IMR-90 (cell line): ENCODE measurements around the gene SPAG8. TPM values are rescaled to one million over a fixed set of nuclear protein-coding genes. Genes with fewer than 3 reads are reported as not detected.

ENCODE experiments used
- ATAC-seq: fragments of 200-7000 bp; cut with Tn5 transposase; 2 replicates; pipeline ENCODE4 v1.9.1; 2020; ENCODE audit warnings: low read depth, mild to moderate bottlenecking, moderate library complexity
- BruUV-seq: library from RNA; stranded (reverse); fragments of 400-500 nt; replicated peaks from 2 replicates; lab custom pipeline; 2021; lab: Mats Ljungman, UMichigan
- CTCF ChIA-PET: fragments of 300-600 bp; formaldehyde crosslinking; extraction: SDS; loops from one replicate; lab custom pipeline; 2021; ENCODE audit warnings: antibody characterized with exemption; lab: Yijun Ruan, JAX
- POLR2A ChIA-PET: fragments of 300-600 bp; sonication (Branson Sonifier 250); formaldehyde crosslinking; loops from one replicate; lab custom pipeline; 2022; ENCODE audit warnings: antibody characterized with exemption; ENCODE audit not compliant: unreplicated experiment; lab: Charles Lee
- DNase-seq: peaks from one replicate; pipeline ENCODE4 v3.0.0; 2013
- H2AFZ ChIP-seq: replicated peaks from 2 replicates; pipeline ENCODE3; 2013; ENCODE audit warnings: low read length, mild to moderate bottlenecking; ENCODE audit not compliant: poor library complexity
- H2AK5ac ChIP-seq: 2 replicates; pipeline ENCODE4 v1.6.1; 2013; ENCODE audit warnings: low read depth, low read length, inconsistent platforms
- H2AK9ac ChIP-seq: replicated peaks from 2 replicates; pipeline ENCODE3; 2013; ENCODE audit warnings: mild to moderate bottlenecking, low read depth, low read length, moderate library complexity; ENCODE audit not compliant: poor library complexity
- H2BK120ac ChIP-seq: 2 replicates; pipeline ENCODE4 v1.6.1; 2013; ENCODE audit warnings: low read depth, low read length, inconsistent platforms
- H2BK15ac ChIP-seq: 3 replicates; pipeline ENCODE4 v1.6.1; 2013; ENCODE audit warnings: low read depth, low read length, inconsistent platforms
- H2BK20ac ChIP-seq: 2 replicates; pipeline ENCODE4 v1.6.1; 2013; ENCODE audit warnings: low read depth, mild to moderate bottlenecking, inconsistent platforms, low read length, moderate library complexity
- H2BK5ac ChIP-seq: 2 replicates; pipeline ENCODE4 v1.6.1; 2013; ENCODE audit warnings: mild to moderate bottlenecking, low read depth, low read length, inconsistent platforms; ENCODE audit not compliant: poor library complexity, severe bottlenecking
- H3K14ac ChIP-seq: replicated peaks from 2 replicates; pipeline ENCODE4 v1.6.1; 2013; ENCODE audit warnings: low read depth, low read length, inconsistent platforms
- H3K18ac ChIP-seq: 2 replicates; pipeline ENCODE4 v1.6.1; 2013; ENCODE audit warnings: low read depth, low read length, control low read depth
- H3K23ac ChIP-seq: 2 replicates; pipeline ENCODE4 v1.6.1; 2013; ENCODE audit warnings: low read depth, low read length, inconsistent platforms
- H3K27ac ChIP-seq: 2 replicates; pipeline ENCODE4 v1.5.1; 2013; ENCODE audit warnings: mild to moderate bottlenecking, control low read depth, low read length; ENCODE audit not compliant: insufficient read depth
- H3K27me3 ChIP-seq: 2 replicates; pipeline ENCODE4 v1.6.1; 2013; ENCODE audit warnings: low read length; ENCODE audit not compliant: control insufficient read depth, insufficient read depth
- H3K36me3 ChIP-seq: 2 replicates; pipeline ENCODE4 v1.6.1; 2013; ENCODE audit warnings: low read length, mixed read lengths; ENCODE audit not compliant: control insufficient read depth, insufficient read depth
- H3K4ac ChIP-seq: 2 replicates; pipeline ENCODE4 v1.6.1; 2013; ENCODE audit warnings: low read depth, low read length, inconsistent platforms
- H3K4me1 ChIP-seq: 2 replicates; pipeline ENCODE4 v1.6.1; 2013; ENCODE audit warnings: low read length, mixed read lengths; ENCODE audit not compliant: control insufficient read depth, insufficient read depth
- H3K4me2 ChIP-seq: 2 replicates; pipeline ENCODE4 v1.6.1; 2013; ENCODE audit warnings: low read depth, mild to moderate bottlenecking, control low read depth, low read length, moderate library complexity
- H3K4me3 ChIP-seq: 2 replicates; pipeline ENCODE4 v1.5.1; 2013; ENCODE audit warnings: low read depth, mild to moderate bottlenecking, control low read depth, low read length, moderate library complexity; ENCODE audit not compliant: insufficient read depth
- H3K56ac ChIP-seq: 2 replicates; pipeline ENCODE4 v1.6.1; 2013; ENCODE audit warnings: low read length, inconsistent platforms; ENCODE audit not compliant: insufficient read depth; ENCODE audit errors: extremely low read depth
- H3K79me1 ChIP-seq, 2 experiments: 2 replicates each; pipeline ENCODE4 v1.6.1; 2013; ENCODE audit warnings: low read length in 2 of 2, inconsistent platforms in 1 of 2, low read depth in 1 of 2
- H3K9ac ChIP-seq: 2 replicates; pipeline ENCODE4 v1.6.1; 2013; ENCODE audit warnings: low read depth, low read length, control low read depth
- H3K9me1 ChIP-seq: 2 replicates; pipeline ENCODE4 v1.6.1; 2013; ENCODE audit warnings: low read length, inconsistent platforms; ENCODE audit not compliant: insufficient read depth
- H3K9me3 ChIP-seq: 2 replicates; pipeline ENCODE4 v1.6.1; 2013; ENCODE audit warnings: low read length; ENCODE audit not compliant: control insufficient read depth, insufficient read depth
- H4K20me1 ChIP-seq: 2 replicates; pipeline ENCODE4 v1.6.1; 2013; ENCODE audit warnings: low read length, inconsistent platforms; ENCODE audit not compliant: insufficient read depth
- H4K5ac ChIP-seq: 2 replicates; pipeline ENCODE4 v1.6.1; 2013; ENCODE audit warnings: mild to moderate bottlenecking, low read depth, low read length, control low read depth
- H4K8ac ChIP-seq, 2 experiments: 2 replicates each; pipeline ENCODE4 v1.6.1; 2013; ENCODE audit warnings: low read depth in 2 of 2, low read length in 2 of 2, control low read depth in 1 of 2, inconsistent platforms in 1 of 2
- H4K91ac ChIP-seq: 2 replicates; pipeline ENCODE4 v1.6.1; 2013; ENCODE audit warnings: low read depth, low read length, inconsistent platforms; ENCODE audit not compliant: insufficient read depth
- BHLHE40 ChIP-seq: fragments of 150-350 bp; IDR thresholded peaks from 2 replicates; pipeline ENCODE4 v1.6.1; 2016; ENCODE audit warnings: mild to moderate bottlenecking, low read depth, low read length
- CEBPB ChIP-seq: IDR thresholded peaks from 2 replicates; pipeline ENCODE4 v1.6.1; 2012; ENCODE audit warnings: low read depth, low read length, improper control_type of control experiment
- MAFK ChIP-seq: IDR thresholded peaks from 2 replicates; pipeline ENCODE4 v1.6.1; 2012; ENCODE audit warnings: low read depth, low read length, improper control_type of control experiment
- NFE2L2 ChIP-seq: fragments of 150-350 bp; IDR thresholded peaks from 2 replicates; pipeline ENCODE4 v1.6.1; 2016; ENCODE audit warnings: low read depth, mild to moderate bottlenecking, low read length
- WGBS, 2 experiments: methylation state at CpG; one replicate each; pipeline versions ENCODE4 v1.1.5 to v1.1.7; 2013; ENCODE audit warnings: missing lambda C conversion rate in 2 of 2; ENCODE audit not compliant: insufficient read length in 1 of 2; ENCODE audit errors: extremely low coverage in 2 of 2; 5-methylcytosine and 5-hydroxymethylcytosine counted together
- dilution Hi-C: fragments of 300-500 bp; cut with HindIII; formaldehyde crosslinking; loops from one replicate; pipeline ENCODE4 v1.14.3; 2018; ENCODE audit warnings: low sequenced_read_pairs; ENCODE audit not compliant: unreplicated experiment
- in situ Hi-C: fragments of 300-500 bp; cut with MboI; formaldehyde crosslinking; loops from 3 replicates; pipeline ENCODE4 v1.14.3; 2019; ENCODE audit warnings: low sequenced_read_pairs, inconsistent platforms, mixed read lengths
- intact Hi-C: fragments of 100-400 bp; cut with micrococcal nuclease; formaldehyde crosslinking; loops from 2 replicates; pipeline ENCODE4 v1.10.0; 2022
- polyA plus RNA-seq, 3 experiments: library from polyadenylated mRNA; depleted of rRNA; stranded (reverse); fragments of >200 nt; gene quantifications; 2 replicates each; pipeline ENCODE4 v1.2.3, GENCODE V29; 2012; ENCODE audit warnings: low replicate concordance in 1 of 3
- total RNA-seq: library from RNA; depleted of rRNA; stranded (reverse); fragments of >200 nt; gene quantifications from 2 replicates; pipeline ENCODE4 v1.2.3, GENCODE V29; 2012
- TF ChIP-seq, protein P1 (sequence below): fragments of 150-350 bp; IDR thresholded peaks from 2 replicates; pipeline ENCODE4 v1.6.1; 2017; ENCODE audit warnings: mild to moderate bottlenecking, antibody characterized with exemption, low read length, low read depth
- TF ChIP-seq, protein P2 (sequence below): conservative IDR thresholded peaks from 2 replicates; pipeline ENCODE4 v1.5.1; 2012; ENCODE audit warnings: mild to moderate bottlenecking, low read depth, low read length, improper control_type of control experiment
- TF ChIP-seq, protein P3 (sequence below): fragments of 150-350 bp; IDR thresholded peaks from 2 replicates; pipeline ENCODE4 v1.6.1; 2016; ENCODE audit warnings: low read depth, mild to moderate bottlenecking, low read length, moderate library complexity, borderline replicate concordance

SPAG8 gene
- total and polyA plus RNA-seq, 2 of the 4 experiments (the other 2 are of a cell fraction): 0.72 to 0.84 TPM

DNA sequence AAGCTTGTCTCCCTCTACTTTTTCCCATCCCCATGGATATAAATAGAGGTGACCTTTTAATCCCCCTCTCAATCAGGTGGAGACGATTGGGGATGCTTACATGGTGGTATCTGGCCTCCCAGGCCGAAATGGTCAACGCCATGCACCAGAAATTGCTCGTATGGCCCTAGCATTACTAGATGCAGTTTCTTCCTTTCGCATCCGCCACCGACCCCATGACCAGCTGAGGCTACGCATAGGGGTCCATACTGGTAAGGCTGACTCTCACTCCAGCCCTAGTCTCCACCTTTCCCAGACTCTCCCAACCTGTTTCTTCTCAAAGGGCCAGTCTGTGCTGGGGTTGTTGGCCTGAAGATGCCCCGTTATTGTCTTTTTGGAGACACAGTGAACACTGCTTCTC lies 3.6 kb downstream of the SPAG8 start:
- no peak overlapping the region for H4K8ac ChIP-seq
- H2BK15ac ChIP-seq: no peak overlapping the region
- no peak overlapping the region for H2AFZ ChIP-seq
- H3K14ac ChIP-seq: no peak overlapping the region
- no peak overlapping the region for H4K5ac ChIP-seq
- no peak overlapping the region for H3K56ac ChIP-seq
- intact Hi-C loops: no loop called here
- TF ChIP-seq, protein P1, sequence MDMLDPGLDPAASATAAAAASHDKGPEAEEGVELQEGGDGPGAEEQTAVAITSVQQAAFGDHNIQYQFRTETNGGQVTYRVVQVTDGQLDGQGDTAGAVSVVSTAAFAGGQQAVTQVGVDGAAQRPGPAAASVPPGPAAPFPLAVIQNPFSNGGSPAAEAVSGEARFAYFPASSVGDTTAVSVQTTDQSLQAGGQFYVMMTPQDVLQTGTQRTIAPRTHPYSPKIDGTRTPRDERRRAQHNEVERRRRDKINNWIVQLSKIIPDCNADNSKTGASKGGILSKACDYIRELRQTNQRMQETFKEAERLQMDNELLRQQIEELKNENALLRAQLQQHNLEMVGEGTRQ: no peak
- no peak for TF ChIP-seq CEBPB
- TF ChIP-seq, protein P2, sequence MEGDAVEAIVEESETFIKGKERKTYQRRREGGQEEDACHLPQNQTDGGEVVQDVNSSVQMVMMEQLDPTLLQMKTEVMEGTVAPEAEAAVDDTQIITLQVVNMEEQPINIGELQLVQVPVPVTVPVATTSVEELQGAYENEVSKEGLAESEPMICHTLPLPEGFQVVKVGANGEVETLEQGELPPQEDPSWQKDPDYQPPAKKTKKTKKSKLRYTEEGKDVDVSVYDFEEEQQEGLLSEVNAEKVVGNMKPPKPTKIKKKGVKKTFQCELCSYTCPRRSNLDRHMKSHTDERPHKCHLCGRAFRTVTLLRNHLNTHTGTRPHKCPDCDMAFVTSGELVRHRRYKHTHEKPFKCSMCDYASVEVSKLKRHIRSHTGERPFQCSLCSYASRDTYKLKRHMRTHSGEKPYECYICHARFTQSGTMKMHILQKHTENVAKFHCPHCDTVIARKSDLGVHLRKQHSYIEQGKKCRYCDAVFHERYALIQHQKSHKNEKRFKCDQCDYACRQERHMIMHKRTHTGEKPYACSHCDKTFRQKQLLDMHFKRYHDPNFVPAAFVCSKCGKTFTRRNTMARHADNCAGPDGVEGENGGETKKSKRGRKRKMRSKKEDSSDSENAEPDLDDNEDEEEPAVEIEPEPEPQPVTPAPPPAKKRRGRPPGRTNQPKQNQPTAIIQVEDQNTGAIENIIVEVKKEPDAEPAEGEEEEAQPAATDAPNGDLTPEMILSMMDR: no peak
- no peak for TF ChIP-seq NFE2L2
- no peak for TF ChIP-seq BHLHE40
- TF ChIP-seq, protein P3, sequence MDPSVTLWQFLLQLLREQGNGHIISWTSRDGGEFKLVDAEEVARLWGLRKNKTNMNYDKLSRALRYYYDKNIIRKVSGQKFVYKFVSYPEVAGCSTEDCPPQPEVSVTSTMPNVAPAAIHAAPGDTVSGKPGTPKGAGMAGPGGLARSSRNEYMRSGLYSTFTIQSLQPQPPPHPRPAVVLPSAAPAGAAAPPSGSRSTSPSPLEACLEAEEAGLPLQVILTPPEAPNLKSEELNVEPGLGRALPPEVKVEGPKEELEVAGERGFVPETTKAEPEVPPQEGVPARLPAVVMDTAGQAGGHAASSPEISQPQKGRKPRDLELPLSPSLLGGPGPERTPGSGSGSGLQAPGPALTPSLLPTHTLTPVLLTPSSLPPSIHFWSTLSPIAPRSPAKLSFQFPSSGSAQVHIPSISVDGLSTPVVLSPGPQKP: no peak
- no peak for TF ChIP-seq MAFK
- no peak overlapping the region for H4K91ac ChIP-seq
- H3K4me2 ChIP-seq: no peak overlapping the region
- no peak overlapping the region for H2BK5ac ChIP-seq
- no peak for DNase-seq
- no peak for ATAC-seq
- WGBS, 2 experiments: no CpG with 5 or more reads among the region's 9 CpGs
- no peak overlapping the region for H3K9ac ChIP-seq
- H3K9me1 ChIP-seq: peaks cover 6% of the 10 kb centered on the region; the same call in 1 of the 2 replicates
- no peak overlapping the region for H3K4ac ChIP-seq
- no peak overlapping the region for H2AK9ac ChIP-seq
- no peak overlapping the region for H3K4me3 ChIP-seq
- H3K4me1 ChIP-seq: no peaks in the 10 kb centered on the region; the same call in 1 of the 2 replicates
- H3K27me3 ChIP-seq: no peaks in the 10 kb centered on the region
- CTCF ChIA-PET: no interaction called here
- H3K36me3 ChIP-seq: peaks cover 33% of the 10 kb centered on the region
- no peaks in the 10 kb centered on the region for H3K9me3 ChIP-seq
- no peak overlapping the region for H2AK5ac ChIP-seq
- H2BK120ac ChIP-seq: no peak overlapping the region
- in situ Hi-C loops: no loop called here
- POLR2A ChIA-PET: no interaction called here
- dilution Hi-C loops: no loop called here
- peaks cover 0 to 10% of the 10 kb centered on the region in 2 experiments; a peak in 2 of 4 replicates for H3K79me1 ChIP-seq
- H4K20me1 ChIP-seq: no peaks in the 10 kb centered on the region
- H2BK20ac ChIP-seq: no peak overlapping the region
- no peak overlapping the region for H3K23ac ChIP-seq
- no peak overlapping the region for H3K27ac ChIP-seq
- H3K18ac ChIP-seq: no peak overlapping the region
- BruUV-seq: no TSS peak
